Skeletal muscle satellite cell (primary cell): ENCODE measurements around the gene EZR.
A peak's percentile ranks its signal among the peaks of the same experiment; 100 is the strongest.
"Not testable (repeated sequence)": the region's sequence is repeated elsewhere in the genome, so short reads cannot be mapped to it uniquely, and the experiment has no call there.

Experiments
- H3K27me3 ChIP-seq: 2 replicates; pipeline ENCODE4 v1.7.0; 2013; ENCODE audit warnings: low read length; ENCODE audit not compliant: control insufficient read depth, insufficient read depth
- H3K36me3 ChIP-seq: 2 replicates; pipeline ENCODE4 v1.7.0; 2013; ENCODE audit warnings: mild to moderate bottlenecking, control low read depth, low read length; ENCODE audit not compliant: insufficient read depth
- H3K4me1 ChIP-seq: 2 replicates; pipeline ENCODE4 v1.7.0; 2013; ENCODE audit warnings: low read length; ENCODE audit not compliant: control insufficient read depth, insufficient read depth
- H3K4me2 ChIP-seq: 2 replicates; pipeline ENCODE4 v1.7.0; 2013; ENCODE audit warnings: mild to moderate bottlenecking, low read length
- H3K4me3 ChIP-seq: 2 replicates; pipeline ENCODE4 v1.7.0; 2013; ENCODE audit warnings: low read length
- H3K9ac ChIP-seq: 2 replicates; pipeline ENCODE4 v1.7.0; 2013; ENCODE audit warnings: mild to moderate bottlenecking, low read depth, low read length, moderate library complexity
- H3K9me3 ChIP-seq: replicated peaks from 2 replicates; pipeline ENCODE4 v1.7.0; 2013; ENCODE audit warnings: mild to moderate bottlenecking, control low read depth, low read length

Gene EZR

GRCh38 chr6:158826819-158827501, 7.8 kb upstream of the EZR start:
- no peaks in the 10 kb centered on the region for H3K27me3 ChIP-seq
- H3K9me3 ChIP-seq = no peaks in the 10 kb centered on the region
- no peaks in the 10 kb centered on the region for H3K36me3 ChIP-seq
- H3K4me2 ChIP-seq = no peak overlapping the region
- H3K9ac ChIP-seq = no peak overlapping the region
- H3K4me1 ChIP-seq = peaks cover 4% of the 10 kb centered on the region
- no peak overlapping the region for H3K4me3 ChIP-seq

- Histone ChIP-seq H3K9ac (no peak overlapping the region), H3K4me2 (no peak overlapping the region), H3K4me3 (no peak overlapping the region), H3K4me1 (peaks cover 4% of the 10 kb centered on the region), H3K27me3 (no peaks in the 10 kb centered on the region), H3K36me3 (no peaks in the 10 kb centered on the region), H3K9me3 (no peaks in the 10 kb centered on the region)
These were observed 6.8 kb upstream of the EZR start for GRCh38 chr6:158825951-158826306.

GRCh38 chr6:158825038-158825950, 6.1 kb upstream of the EZR start:
- Histone ChIP-seq H3K4me1 (peaks cover 4% of the 10 kb centered on the region), H3K27me3 (no peaks in the 10 kb centered on the region), H3K9ac (no peak overlapping the region), H3K4me2 (no peak overlapping the region), H3K9me3 (no peaks in the 10 kb centered on the region), H3K36me3 (no peaks in the 10 kb centered on the region), H3K4me3 (no peak overlapping the region)

GRCh38 chr6:158823616-158824015, 4.4 kb upstream of the EZR start:
- not testable (repeated sequence) for H3K9ac ChIP-seq, H3K9me3 ChIP-seq, H3K27me3 ChIP-seq, H3K36me3 ChIP-seq, H3K4me2 ChIP-seq, H3K4me3 ChIP-seq, H3K4me1 ChIP-seq

- peak overlapping the region; percentile 82 for H3K4me3 ChIP-seq
- no peaks in the 10 kb centered on the region for H3K9me3 ChIP-seq
- peaks cover 18% of the 10 kb centered on the region for H3K4me1 ChIP-seq
- no peaks in the 10 kb centered on the region for H3K27me3 ChIP-seq
- H3K36me3 ChIP-seq = no peaks in the 10 kb centered on the region
- no peak overlapping the region for H3K9ac ChIP-seq
- H3K4me2 ChIP-seq = peak overlapping the region; percentile 85
These were observed 932 bp upstream of the EZR start for GRCh38 chr6:158819977-158820622.

GRCh38 chr6:158818581-158819212, 471 bp downstream of the EZR start:
- no peaks in the 10 kb centered on the region for H3K9me3 ChIP-seq
- H3K4me2 ChIP-seq = peak overlapping the region; percentile 85
- H3K4me3 ChIP-seq = peak overlapping the region; percentile 82
- H3K36me3 ChIP-seq = peaks cover 6% of the 10 kb centered on the region
- H3K4me1 ChIP-seq = peaks cover 32% of the 10 kb centered on the region
- H3K9ac ChIP-seq = peak overlapping the region; percentile 83
- no peaks in the 10 kb centered on the region for H3K27me3 ChIP-seq

GRCh38 chr6:158817728-158818580, 1.2 kb downstream of the EZR start:
- H3K27me3 ChIP-seq = no peaks in the 10 kb centered on the region
- H3K4me1 ChIP-seq = peaks cover 39% of the 10 kb centered on the region
- peak overlapping the region; percentile 82 for H3K4me3 ChIP-seq
- H3K9ac ChIP-seq = peak overlapping the region; percentile 83
- peaks cover 14% of the 10 kb centered on the region for H3K36me3 ChIP-seq
- no peaks in the 10 kb centered on the region for H3K9me3 ChIP-seq
- H3K4me2 ChIP-seq = peak overlapping the region; percentile 83

GRCh38 chr6:158816803-158817727, 2.1 kb downstream of the EZR start:
- peaks cover 17% of the 10 kb centered on the region for H3K36me3 ChIP-seq
- no peaks in the 10 kb centered on the region for H3K27me3 ChIP-seq
- H3K9me3 ChIP-seq = no peaks in the 10 kb centered on the region
- peak overlapping the region; percentile 82 for H3K4me3 ChIP-seq
- peaks cover 40% of the 10 kb centered on the region for H3K4me1 ChIP-seq
- peak overlapping the region; percentile 83 for H3K9ac ChIP-seq
- peak overlapping the region; percentile 83 for H3K4me2 ChIP-seq

- no peaks in the 10 kb centered on the region for H3K27me3 ChIP-seq
- no peaks in the 10 kb centered on the region for H3K9me3 ChIP-seq
- peaks cover 42% of the 10 kb centered on the region for H3K4me1 ChIP-seq
- peaks cover 20% of the 10 kb centered on the region for H3K36me3 ChIP-seq
- H3K4me2 ChIP-seq = peak overlapping the region; percentile 83
- peak overlapping the region; percentile 83 for H3K9ac ChIP-seq
- H3K4me3 ChIP-seq = peak overlapping the region; percentile 82
These were observed 2.8 kb downstream of the EZR start for GRCh38 chr6:158816329-158816728.

- peak overlapping the region; percentile 83 for H3K9ac ChIP-seq
- no peaks in the 10 kb centered on the region for H3K27me3 ChIP-seq
- peaks cover 20% of the 10 kb centered on the region for H3K36me3 ChIP-seq
- H3K4me3 ChIP-seq = peak overlapping the region; percentile 82
- H3K4me2 ChIP-seq = peak overlapping the region; percentile 83
- H3K9me3 ChIP-seq = no peaks in the 10 kb centered on the region
- H3K4me1 ChIP-seq = peaks cover 42% of the 10 kb centered on the region
These were observed 3.3 kb downstream of the EZR start for GRCh38 chr6:158815907-158816306.
